Measurements from ENCODE around the gene PYROXD2. TPM values are rescaled to one million over a fixed set of nuclear protein-coding genes. Genes with fewer than 3 reads are reported as not detected.

The PYROXD2 gene
- total RNA-seq, 1 experiment from 2014 or later = 8.1 TPM

- TF ChIP-seq ETV6 (CRISPR knock-in tag; IDR thresholded peaks at IDR 0.05) (no peak), TCF7 (CRISPR knock-in tag; IDR thresholded peaks at IDR 0.05; ENCODE audit: low read depth) (no peak), SP1 (CRISPR knock-in tag; conservative IDR thresholded peaks at IDR 0.05) (no peak), NR1H2 (CRISPR knock-in tag; IDR thresholded peaks at IDR 0.05) (no peak), CDX4 (CRISPR knock-in tag; IDR thresholded peaks at IDR 0.05; ENCODE audit: borderline replicate concordance) (no peak), ELF4 (CRISPR knock-in tag; IDR thresholded peaks at IDR 0.05; ENCODE audit: low read depth) (no peak), ZNF671 (CRISPR knock-in tag; IDR thresholded peaks at IDR 0.05) (no peak), TP53 (CRISPR knock-in tag; IDR thresholded peaks at IDR 0.05) (no peak), MLX (CRISPR knock-in tag; IDR thresholded peaks at IDR 0.05) (no peak), ZNF121 (CRISPR knock-in tag; IDR thresholded peaks at IDR 0.05) (no peak)
These were observed 75.2 kb downstream of the PYROXD2 start (continued) for GRCh38 chr10:98339799-98340198.

GRCh38 chr10:98338896-98339295 lies 76.1 kb downstream of the PYROXD2 start:
- ATAC-seq (no peak), DNase-seq (ENCODE audit: low spot score) (no peak)
- ChIA-PET CTCF (interaction anchor here (1.3 to 1.7 kb wide), 2 partner anchors 29 to 50 kb away, joined by 3 to 4 read pairs; no protein-coding TSS in a partner anchor), POLR2A (no interaction called here)
- no peaks in the 10 kb centered on the region for H3K4me1 Mint-ChIP-seq
- no peaks in the 10 kb centered on the region for H3K9me3 Mint-ChIP-seq
- H3K36me3 Mint-ChIP-seq = no peaks in the 10 kb centered on the region
- H3K27ac Mint-ChIP-seq = no peak overlapping the region
- H3K27me3 Mint-ChIP-seq (ENCODE audit: low read depth) = no peaks in the 10 kb centered on the region
- H3K4me3 Mint-ChIP-seq = no peak overlapping the region
- TF ChIP-seq PRRX2 (CRISPR knock-in tag; IDR thresholded peaks at IDR 0.05) (no peak), ZBTB21 (CRISPR knock-in tag; IDR thresholded peaks at IDR 0.05; ENCODE audit: borderline replicate concordance) (no peak)

- no peaks in the 10 kb centered on the region for H3K27me3 Mint-ChIP-seq (ENCODE audit: low read depth)
- H3K27ac Mint-ChIP-seq = no peak overlapping the region
- no peaks in the 10 kb centered on the region for H3K9me3 Mint-ChIP-seq
- ATAC-seq (no peak), DNase-seq (ENCODE audit: low spot score) (no peak)
- H3K36me3 Mint-ChIP-seq = no peaks in the 10 kb centered on the region
- no peak overlapping the region for H3K4me3 Mint-ChIP-seq
- POLR2A ChIA-PET = no interaction called here
- CTCF ChIA-PET = interaction anchor here (0.8 to 1.7 kb wide), 3 partner anchors 28 to 76 kb away, joined by 3 to 4 read pairs (median 3); no protein-coding TSS in a partner anchor
- H3K4me1 Mint-ChIP-seq = no peaks in the 10 kb centered on the region
- TF ChIP-seq TEAD1 (CRISPR knock-in tag; IDR thresholded peaks at IDR 0.05) = no peak
- TF ChIP-seq TP53 (CRISPR knock-in tag; IDR thresholded peaks at IDR 0.05) = no peak
- TF ChIP-seq MYBL2 (CRISPR knock-in tag; IDR thresholded peaks at IDR 0.05) = no peak
- no peak for TF ChIP-seq ZBTB21 (CRISPR knock-in tag; IDR thresholded peaks at IDR 0.05; ENCODE audit: borderline replicate concordance)
- TF ChIP-seq ZNF423 (CRISPR knock-in tag; IDR thresholded peaks at IDR 0.05) = no peak
- TF ChIP-seq PREB (CRISPR knock-in tag; IDR thresholded peaks at IDR 0.05; ENCODE audit: borderline replicate concordance) = no peak
- TF ChIP-seq RORB (CRISPR knock-in tag; IDR thresholded peaks at IDR 0.05) = no peak
- TF ChIP-seq ZBTB43 (CRISPR knock-in tag; IDR thresholded peaks at IDR 0.05) = no peak
- TF ChIP-seq E2F1 (CRISPR knock-in tag; IDR thresholded peaks at IDR 0.05) = no peak
- TF ChIP-seq SMAD4 (CRISPR knock-in tag; IDR thresholded peaks at IDR 0.05) = no peak
- no peak for TF ChIP-seq ARID4B (CRISPR knock-in tag; IDR thresholded peaks at IDR 0.05; ENCODE audit: borderline replicate concordance)
- no peak for TF ChIP-seq EMX1 (CRISPR knock-in tag; IDR thresholded peaks at IDR 0.05)
- no peak for TF ChIP-seq HMGA2 (CRISPR knock-in tag; IDR thresholded peaks at IDR 0.05)
- TF ChIP-seq JAZF1 (CRISPR knock-in tag; IDR thresholded peaks at IDR 0.05) = no peak
- no peak for TF ChIP-seq ATF1 (CRISPR knock-in tag; IDR thresholded peaks at IDR 0.05)
- TF ChIP-seq ZNF219 (CRISPR knock-in tag; IDR thresholded peaks at IDR 0.05; ENCODE audit: borderline replicate concordance) = no peak
- no peak for TF ChIP-seq ZNF138 (CRISPR knock-in tag; conservative IDR thresholded peaks at IDR 0.05)
These were observed 76.7 kb downstream of the PYROXD2 start for GRCh38 chr10:98338318-98338717.

All from WTC11 (cell line).